Hepatocyte (in vitro differentiated cells): ENCODE results near the gene PYGO1. TPM values are rescaled to one million over a fixed set of nuclear protein-coding genes. Genes with fewer than 3 reads are reported as not detected.
A peak's percentile ranks its signal among the peaks of the same experiment; 100 is the strongest.
"Not testable (repeated sequence)": the region's sequence is repeated elsewhere in the genome, so short reads cannot be mapped to it uniquely, and the experiment has no call there.

Source experiments
- DNase-seq: peaks from one replicate; pipeline ENCODE4 v3.0.0-alpha.2; 2016; ENCODE audit warnings: low spot score
- H2AFZ ChIP-seq: fragments of 200-600 bp; sonication (generic); 2 replicates; pipeline ENCODE4 v1.6.0; 2016; ENCODE audit warnings: antibody characterized with exemption, mild to moderate bottlenecking
- H3K27ac ChIP-seq: fragments of 200-600 bp; sonication (generic); 2 replicates; pipeline ENCODE4 v1.5.1; 2016; ENCODE audit warnings: mild to moderate bottlenecking
- H3K27me3 ChIP-seq: fragments of 200-600 bp; sonication (generic); 2 replicates; pipeline ENCODE4 v1.6.1; 2016
- H3K36me3 ChIP-seq: fragments of 200-600 bp; sonication (generic); replicated peaks from 2 replicates; pipeline ENCODE4 v1.5.1; 2016; ENCODE audit warnings: low read depth; ENCODE audit not compliant: insufficient read depth
- H3K4me1 ChIP-seq: fragments of 200-600 bp; sonication (generic); 2 replicates; pipeline ENCODE4 v1.5.1; 2016; ENCODE audit warnings: mild to moderate bottlenecking, moderate library complexity; ENCODE audit not compliant: insufficient read depth
- H3K4me2 ChIP-seq: fragments of 200-600 bp; sonication (generic); 2 replicates; pipeline ENCODE4 v1.6.0; 2016
- H3K4me3 ChIP-seq: fragments of 200-600 bp; sonication (generic); 2 replicates; pipeline ENCODE4 v1.5.1; 2016; ENCODE audit warnings: mild to moderate bottlenecking
- H3K79me2 ChIP-seq: fragments of 200-600 bp; sonication (generic); 2 replicates; pipeline ENCODE4 v1.6.0; 2017; ENCODE audit warnings: mild to moderate bottlenecking
- H3K9me2 ChIP-seq: fragments of 200-600 bp; sonication (generic); replicated peaks from 2 replicates; pipeline ENCODE4 v1.6.0; 2017; ENCODE audit warnings: mild to moderate bottlenecking; ENCODE audit not compliant: insufficient read depth
- H3K9me3 ChIP-seq: fragments of 200-600 bp; sonication (generic); 2 replicates; pipeline ENCODE4 v1.5.1; 2016; ENCODE audit warnings: low read depth, mild to moderate bottlenecking
- H4K20me1 ChIP-seq: fragments of 200-600 bp; sonication (generic); 2 replicates; pipeline ENCODE4 v1.6.0; 2016; ENCODE audit warnings: mild to moderate bottlenecking; ENCODE audit not compliant: insufficient read depth, poor library complexity, severe bottlenecking
- CTCF ChIP-seq: fragments of 200-600 bp; sonication (generic); IDR thresholded peaks from 2 replicates; pipeline ENCODE4 v1.5.1; 2016; ENCODE audit warnings: antibody characterized with exemption, mild to moderate bottlenecking; ENCODE audit not compliant: poor library complexity
- EZH2 ChIP-seq: fragments of 200-600 bp; sonication (generic); IDR thresholded peaks from 2 replicates; pipeline ENCODE4 v1.6.1; 2016; ENCODE audit warnings: antibody characterized with exemption, mild to moderate bottlenecking, borderline replicate concordance
- EZH2phosphoT487 ChIP-seq: fragments of 200-600 bp; sonication (generic); IDR thresholded peaks from one replicate; pipeline ENCODE4 v1.6.1; 2018; ENCODE audit warnings: antibody characterized with exemption, mild to moderate bottlenecking, low read depth, moderate library complexity; ENCODE audit not compliant: unreplicated experiment, severe bottlenecking
- WGBS: methylation state at CpG from one replicate; pipeline ENCODE4 v1.1.6; 2016; ENCODE audit warnings: low lambda C conversion rate; ENCODE audit errors: missing lambda C conversion rate; 5-methylcytosine and 5-hydroxymethylcytosine counted together
- polyA plus RNA-seq: library from polyadenylated mRNA; unstranded; fragments of >200 nt; fragmentation: Nextera tagmentation; extraction: Ambion mirVana; gene quantifications from 2 replicates; pipeline ENCODE4 v1.2.1, GENCODE V29; 2016
- total RNA-seq: library from RNA; depleted of rRNA; stranded (reverse); fragments of >200 nt; gene quantifications from 2 replicates; pipeline ENCODE4 v1.2.3, GENCODE V29; 2014

The PYGO1 gene
- total and polyA plus RNA-seq, 2 experiments from 2014 or later, result 2.5 to 12.6 TPM

DNA sequence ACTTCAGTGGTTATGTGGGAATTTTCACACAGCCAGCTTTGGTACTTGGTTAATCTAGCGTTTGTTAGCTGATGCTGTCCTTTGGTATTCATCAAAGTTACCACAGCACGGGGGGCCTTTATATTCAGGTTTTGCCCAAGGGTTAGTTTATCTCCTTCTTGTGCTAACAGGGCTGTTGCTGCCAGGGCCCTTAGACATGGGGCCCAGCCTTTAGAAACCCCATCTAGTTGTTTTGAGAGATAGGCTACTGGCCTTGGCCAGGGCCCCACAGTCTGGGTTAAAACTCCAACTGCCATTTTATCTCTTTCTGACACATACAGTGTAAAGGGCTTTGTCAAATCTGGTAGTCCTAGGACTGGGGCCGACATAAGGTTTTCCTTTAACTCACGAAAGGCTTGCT is 72.7 kb downstream of the PYGO1 start:
- H3K4me1 ChIP-seq, result no peaks in the 10 kb centered on the region
- H3K4me2 ChIP-seq, result no peak overlapping the region
- H3K27ac ChIP-seq, result no peak overlapping the region
- H2AFZ ChIP-seq, result no peak overlapping the region
- TF ChIP-seq EZH2phosphoT487, result no peak
- no peak for TF ChIP-seq CTCF
- TF ChIP-seq EZH2, result no peak
- no peak for DNase-seq
- H3K9me3 ChIP-seq, result no peaks in the 10 kb centered on the region
- 85% methylated on average over 4 of the region's 4 CpGs for WGBS
- H3K4me3 ChIP-seq, result no peak overlapping the region
- no peaks in the 10 kb centered on the region for H3K79me2 ChIP-seq
- no peaks in the 10 kb centered on the region for H3K36me3 ChIP-seq
- H3K27me3 ChIP-seq, result no peaks in the 10 kb centered on the region
- H4K20me1 ChIP-seq, result no peaks in the 10 kb centered on the region
- H3K9me2 ChIP-seq, result no peaks in the 10 kb centered on the region

GRCh38 chr15:55514414-55514850 is 73.7 kb downstream of the PYGO1 start:
- WGBS, result 85% methylated on average over 12 of the region's 12 CpGs

DNA sequence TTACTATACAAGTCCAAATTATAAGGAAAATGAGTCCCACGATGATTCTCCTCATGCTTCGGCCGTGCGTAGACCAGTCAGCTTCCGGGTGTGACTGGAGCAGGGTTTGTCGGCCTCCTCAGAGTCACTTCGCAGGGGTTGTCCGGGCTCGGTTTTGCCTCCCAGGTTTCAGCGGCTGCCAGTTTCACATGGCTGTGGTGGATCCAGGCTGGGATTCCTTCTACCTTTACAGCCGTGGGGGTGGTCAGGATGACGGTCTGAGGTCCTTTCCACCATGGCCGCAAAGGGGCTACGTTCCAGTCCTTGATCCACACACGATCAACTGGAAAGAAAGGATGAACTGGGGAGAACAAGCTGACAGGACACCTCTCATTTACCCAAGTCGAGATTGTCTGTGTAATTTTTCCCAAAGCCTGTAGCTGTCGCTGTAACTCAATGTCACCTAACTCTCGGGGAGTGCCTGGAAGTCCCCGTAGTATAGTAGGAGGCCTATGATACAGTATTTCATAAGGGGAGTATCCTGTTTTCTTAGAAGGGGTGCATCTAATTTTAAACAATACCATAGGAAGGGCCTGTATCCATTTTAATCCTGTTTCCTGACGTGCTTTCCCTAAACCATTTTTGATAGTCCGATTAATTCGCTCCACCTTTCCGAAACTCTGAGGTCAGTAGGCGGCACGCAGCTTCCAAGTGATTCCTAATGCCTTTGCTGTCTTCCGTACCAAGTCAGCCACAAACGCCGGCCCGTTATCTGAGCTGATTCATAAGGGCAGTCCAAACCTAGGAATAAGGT is 74.3 kb downstream of the PYGO1 start:
- H3K79me2 ChIP-seq, H2AFZ ChIP-seq, H3K4me2 ChIP-seq, H3K27ac ChIP-seq, H3K9me2 ChIP-seq, H3K9me3 ChIP-seq, H3K36me3 ChIP-seq, H3K4me3 ChIP-seq, H3K27me3 ChIP-seq, H3K4me1 ChIP-seq, H4K20me1 ChIP-seq: not testable (repeated sequence)
- peak; percentile 34 for TF ChIP-seq CTCF
- 79% methylated on average over 28 of the region's 29 CpGs for WGBS
- DNase-seq, result peak; percentile 19

More at GRCh38 chr15:55514414-55514850, 73.7 kb downstream of the PYGO1 start:
- Histone ChIP-seq H3K4me2 (no peak overlapping the region), H2AFZ (no peak overlapping the region), H3K4me1 (no peaks in the 10 kb centered on the region), H3K4me3 (no peak overlapping the region), H3K9me3 (no peaks in the 10 kb centered on the region), H3K36me3 (no peaks in the 10 kb centered on the region), H3K9me2 (no peaks in the 10 kb centered on the region), H3K27ac (no peak overlapping the region), H4K20me1 (no peaks in the 10 kb centered on the region), H3K27me3 (no peaks in the 10 kb centered on the region), H3K79me2 (no peaks in the 10 kb centered on the region)
- DNase-seq, result no peak
- TF ChIP-seq EZH2 (no peak), EZH2phosphoT487 (no peak), CTCF (no peak)
